ENCODE data around the gene ATRN. TPM values are rescaled to one million over a fixed set of nuclear protein-coding genes. Genes with fewer than 3 reads are reported as not detected.

Gene ATRN
- total RNA-seq, 1 experiment from 2014 or later, result 41.4 TPM

DNA sequence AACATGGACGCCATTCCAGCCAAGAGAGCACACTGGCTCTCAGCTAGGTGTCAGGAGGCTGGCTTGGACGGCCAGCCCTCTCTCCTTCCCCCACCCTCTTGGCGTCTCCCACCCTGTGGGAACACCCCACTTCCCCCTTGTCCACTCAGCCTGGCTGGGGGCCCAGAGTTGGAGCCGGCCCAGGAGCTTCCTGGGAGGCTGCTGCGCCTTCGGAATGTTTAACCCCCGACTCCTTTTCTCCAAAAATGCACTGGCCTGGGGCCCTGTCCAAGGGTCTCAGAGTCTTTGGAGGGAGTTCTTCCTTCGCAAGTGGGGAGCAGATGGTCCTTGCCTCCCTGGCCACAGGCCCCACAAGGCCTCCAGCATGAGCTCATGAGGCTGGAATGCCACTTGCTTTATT lies 206.9 kb downstream of the ATRN start:
- H3K4me1 ChIP-seq, result no peaks in the 10 kb centered on the region
- CTCF ChIA-PET, result interaction anchor here (1.6 to 3.5 kb wide), 6 partner anchors 9 to 104 kb away, joined by 5 to 61 read pairs (median 14); partner anchors contain the start of genes ADISSP and SPEF1
- no peak overlapping the region for H3K4me3 ChIP-seq (ENCODE audit: low read depth, low read length)
- H3K36me3 ChIP-seq (ENCODE audit: control insufficient read depth, insufficient read depth, low read length), result no peaks in the 10 kb centered on the region
- H3K27ac Mint-ChIP-seq (ENCODE audit: unreplicated experiment), result no peak overlapping the region
- POLR2A ChIA-PET, result no interaction called here
- H3K4me3 Mint-ChIP-seq (ENCODE audit: unreplicated experiment), result no peak overlapping the region
- DNase-seq, result no peak
- H3K27me3 Mint-ChIP-seq (ENCODE audit: insufficient read depth, unreplicated experiment), result peaks cover 18% of the 10 kb centered on the region
- intact Hi-C loops (cut with micrococcal nuclease; ENCODE audit: unreplicated experiment), result no loop called here
- H3K9me3 Mint-ChIP-seq (ENCODE audit: unreplicated experiment), result no peaks in the 10 kb centered on the region
- H3K4me1 Mint-ChIP-seq (ENCODE audit: low read depth, unreplicated experiment), result no peaks in the 10 kb centered on the region
- BruUV-seq (replicated peaks), result no TSS peak
- TF ChIP-seq, protein P1, sequence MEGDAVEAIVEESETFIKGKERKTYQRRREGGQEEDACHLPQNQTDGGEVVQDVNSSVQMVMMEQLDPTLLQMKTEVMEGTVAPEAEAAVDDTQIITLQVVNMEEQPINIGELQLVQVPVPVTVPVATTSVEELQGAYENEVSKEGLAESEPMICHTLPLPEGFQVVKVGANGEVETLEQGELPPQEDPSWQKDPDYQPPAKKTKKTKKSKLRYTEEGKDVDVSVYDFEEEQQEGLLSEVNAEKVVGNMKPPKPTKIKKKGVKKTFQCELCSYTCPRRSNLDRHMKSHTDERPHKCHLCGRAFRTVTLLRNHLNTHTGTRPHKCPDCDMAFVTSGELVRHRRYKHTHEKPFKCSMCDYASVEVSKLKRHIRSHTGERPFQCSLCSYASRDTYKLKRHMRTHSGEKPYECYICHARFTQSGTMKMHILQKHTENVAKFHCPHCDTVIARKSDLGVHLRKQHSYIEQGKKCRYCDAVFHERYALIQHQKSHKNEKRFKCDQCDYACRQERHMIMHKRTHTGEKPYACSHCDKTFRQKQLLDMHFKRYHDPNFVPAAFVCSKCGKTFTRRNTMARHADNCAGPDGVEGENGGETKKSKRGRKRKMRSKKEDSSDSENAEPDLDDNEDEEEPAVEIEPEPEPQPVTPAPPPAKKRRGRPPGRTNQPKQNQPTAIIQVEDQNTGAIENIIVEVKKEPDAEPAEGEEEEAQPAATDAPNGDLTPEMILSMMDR (IDR thresholded peaks at IDR 0.05; ENCODE audit: insufficient read depth in 1 of 2, low read depth in 1 of 2, low read length in 1 of 2, severe bottlenecking in 1 of 2, unreplicated experiment in 1 of 2), result no peak
- no peaks in the 10 kb centered on the region for H3K36me3 Mint-ChIP-seq (ENCODE audit: insufficient read depth, unreplicated experiment)
- H3K27me3 ChIP-seq (replicated peaks; ENCODE audit: control insufficient read depth, insufficient read depth, low read length), result peaks cover 3% of the 10 kb centered on the region; the same call in 1 of the 2 replicates
- no peaks in the 10 kb centered on the region for H3K9me3 ChIP-seq

DNA sequence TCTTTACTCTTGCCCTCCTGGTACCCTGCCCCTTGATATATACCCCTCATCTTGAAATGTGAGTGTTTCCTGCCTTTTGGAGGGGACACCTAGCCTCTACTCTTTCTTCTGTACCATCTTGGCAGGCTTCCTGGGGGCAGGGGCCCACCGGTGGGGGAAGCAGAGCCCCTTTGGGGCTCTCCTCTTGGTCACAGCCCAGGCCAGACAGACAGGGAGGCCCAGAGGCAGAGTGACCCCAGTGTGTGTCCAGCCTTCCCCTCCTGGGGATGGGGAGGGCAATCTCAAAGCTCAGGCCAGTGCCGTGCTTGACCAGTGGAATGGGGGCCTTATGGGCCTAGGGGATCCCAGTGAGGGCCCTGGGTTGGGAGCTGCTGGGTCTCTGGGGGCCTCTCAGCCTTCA lies 207.4 kb downstream of the ATRN start:
- CTCF ChIA-PET, result interaction anchor here (1.6 to 3.5 kb wide), 5 partner anchors 8 to 103 kb away, joined by 8 to 61 read pairs (median 18); partner anchors contain the start of genes ADISSP and SPEF1
- Histone ChIP-seq H3K4me1 (no peaks in the 10 kb centered on the region), H3K9me3 (no peaks in the 10 kb centered on the region), H3K36me3 (ENCODE audit: control insufficient read depth, insufficient read depth, low read length) (no peaks in the 10 kb centered on the region), H3K27me3 (replicated peaks; ENCODE audit: control insufficient read depth, insufficient read depth, low read length) (peaks cover 3% of the 10 kb centered on the region; the same call in 1 of the 2 replicates), H3K4me3 (ENCODE audit: low read depth, low read length) (no peak overlapping the region)
- no peak overlapping the region for H3K4me3 Mint-ChIP-seq (ENCODE audit: unreplicated experiment)
- no TSS peak for BruUV-seq (replicated peaks)
- H3K27me3 Mint-ChIP-seq (ENCODE audit: insufficient read depth, unreplicated experiment), result peaks cover 18% of the 10 kb centered on the region
- TF ChIP-seq, protein P1 (IDR thresholded peaks at IDR 0.05; ENCODE audit: insufficient read depth in 1 of 2, low read depth in 1 of 2, low read length in 1 of 2, severe bottlenecking in 1 of 2, unreplicated experiment in 1 of 2), result no peak
- H3K9me3 Mint-ChIP-seq (ENCODE audit: unreplicated experiment), result no peaks in the 10 kb centered on the region
- intact Hi-C loops (cut with micrococcal nuclease; ENCODE audit: unreplicated experiment), result no loop called here
- no peak for DNase-seq
- H3K4me1 Mint-ChIP-seq (ENCODE audit: low read depth, unreplicated experiment), result no peaks in the 10 kb centered on the region
- POLR2A ChIA-PET, result no interaction called here
- H3K36me3 Mint-ChIP-seq (ENCODE audit: insufficient read depth, unreplicated experiment), result no peaks in the 10 kb centered on the region
- H3K27ac Mint-ChIP-seq (ENCODE audit: unreplicated experiment), result no peak overlapping the region

DNA sequence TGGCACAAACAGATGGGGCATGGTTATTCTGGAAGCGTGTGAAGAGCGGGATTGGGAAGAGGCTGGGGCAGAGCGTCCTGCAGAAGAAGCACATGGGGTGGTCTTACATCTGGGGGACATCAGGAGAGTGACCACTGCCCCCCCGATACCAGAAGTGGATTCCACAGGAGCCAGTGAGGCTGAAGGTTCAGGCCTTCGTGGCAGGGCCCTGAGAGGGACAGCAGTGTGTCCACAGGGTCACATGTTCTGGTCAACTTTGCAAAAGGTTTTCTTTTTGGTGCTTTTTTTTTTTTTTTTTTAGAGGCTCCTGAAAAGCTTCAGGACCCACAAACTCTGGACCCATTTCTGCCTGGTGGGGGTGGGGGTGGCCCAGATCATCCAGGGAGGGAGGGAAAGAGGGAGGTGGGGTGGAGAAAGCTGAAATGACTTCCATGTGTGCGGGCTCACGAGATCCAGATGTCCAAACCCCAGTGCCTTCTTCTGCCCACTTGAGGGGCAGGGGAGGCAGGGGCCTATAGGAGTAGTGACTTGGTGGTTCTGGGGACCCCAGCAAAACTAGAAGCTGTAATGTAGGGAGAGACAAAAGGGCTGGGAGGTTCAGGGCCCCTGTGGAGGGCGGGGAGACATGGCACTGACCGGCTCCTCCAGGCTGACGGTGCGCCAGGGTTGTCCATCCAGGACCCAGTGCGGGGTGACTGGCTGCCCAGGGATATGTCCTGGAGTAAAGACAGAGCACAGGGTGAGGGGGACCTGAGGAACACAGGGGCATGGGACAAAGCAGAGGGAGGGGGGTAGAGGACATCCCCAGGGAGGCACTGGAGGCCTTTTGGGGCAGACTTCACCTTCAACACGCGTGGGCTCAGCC lies 208.3 kb downstream of the ATRN start:
- BruUV-seq (replicated peaks), result no TSS peak
- CTCF ChIA-PET, result interaction anchor here (1.1 to 3.5 kb wide), 2 partner anchors 32 to 89 kb away, joined by 4 to 34 read pairs; partner anchors contain the start of gene ADISSP
- no peak for DNase-seq
- Histone ChIP-seq H3K4me1 (no peaks in the 10 kb centered on the region), H3K9me3 (no peaks in the 10 kb centered on the region), H3K36me3 (ENCODE audit: control insufficient read depth, insufficient read depth, low read length) (no peaks in the 10 kb centered on the region), H3K4me3 (ENCODE audit: low read depth, low read length) (no peak overlapping the region), H3K27me3 (replicated peaks; ENCODE audit: control insufficient read depth, insufficient read depth, low read length) (peaks cover 3% of the 10 kb centered on the region; the same call in 1 of the 2 replicates)
- TF ChIP-seq, protein P1 (IDR thresholded peaks at IDR 0.05; ENCODE audit: insufficient read depth in 1 of 2, low read depth in 1 of 2, low read length in 1 of 2, severe bottlenecking in 1 of 2, unreplicated experiment in 1 of 2), result no peak
- Mint-ChIP-seq H3K27me3 (ENCODE audit: insufficient read depth, unreplicated experiment) (peaks cover 17% of the 10 kb centered on the region), H3K9me3 (ENCODE audit: unreplicated experiment) (no peaks in the 10 kb centered on the region), H3K27ac (ENCODE audit: unreplicated experiment) (no peak overlapping the region), H3K4me1 (ENCODE audit: low read depth, unreplicated experiment) (no peaks in the 10 kb centered on the region), H3K36me3 (ENCODE audit: insufficient read depth, unreplicated experiment) (no peaks in the 10 kb centered on the region), H3K4me3 (ENCODE audit: unreplicated experiment) (no peak overlapping the region)
- intact Hi-C loops (cut with micrococcal nuclease; ENCODE audit: unreplicated experiment), result no loop called here
- POLR2A ChIA-PET, result interaction anchor here (0.6 kb wide), 1 partner anchor 26 kb away, joined by 6 read pairs; no protein-coding TSS in a partner anchor

Measured in Caco-2 (cell line).